Trophoblast cell (in vitro differentiated cells and primary cell): ENCODE data around the gene KLHL30.

ENCODE experiments used
- DNase-seq, 2 donors: peaks; one replicate each; pipeline ENCODE4 v3.0.0-alpha.2; 2016
- H2AFZ ChIP-seq: 2 replicates; pipeline ENCODE4 v1.6.1; 2013; ENCODE audit warnings: low read length, moderate library complexity, mild to moderate bottlenecking; ENCODE audit not compliant: insufficient read depth, poor library complexity
- H2AK5ac ChIP-seq: 2 replicates; pipeline ENCODE4 v1.6.1; 2013; ENCODE audit warnings: mild to moderate bottlenecking, low read length
- H2BK120ac ChIP-seq: 2 replicates; pipeline ENCODE4 v1.6.1; 2013; ENCODE audit warnings: low read length, mild to moderate bottlenecking, moderate library complexity; ENCODE audit not compliant: insufficient read depth, poor library complexity
- H2BK12ac ChIP-seq: 2 replicates; pipeline ENCODE4 v1.6.1; 2013; ENCODE audit warnings: mild to moderate bottlenecking, low read length, moderate library complexity
- H2BK5ac ChIP-seq: 2 replicates; pipeline ENCODE4 v1.6.1; 2013; ENCODE audit warnings: low read length, low read depth, moderate library complexity, mild to moderate bottlenecking; ENCODE audit not compliant: poor library complexity
- H3K14ac ChIP-seq: 2 replicates; pipeline ENCODE4 v1.6.1; 2013; ENCODE audit warnings: mild to moderate bottlenecking, low read length
- H3K18ac ChIP-seq: 2 replicates; pipeline ENCODE4 v1.6.1; 2013; ENCODE audit warnings: mild to moderate bottlenecking, low read length
- H3K23ac ChIP-seq: 2 replicates; pipeline ENCODE4 v1.6.1; 2013; ENCODE audit warnings: low read length
- H3K27ac ChIP-seq: 2 replicates; pipeline ENCODE4 v1.5.1; 2013; ENCODE audit warnings: low read depth, mild to moderate bottlenecking, inconsistent platforms, low read length, moderate library complexity
- H3K27me3 ChIP-seq: 2 replicates; pipeline ENCODE4 v1.6.1; 2013; ENCODE audit warnings: inconsistent platforms, mild to moderate bottlenecking, low read length, moderate library complexity; ENCODE audit not compliant: insufficient read depth
- H3K36me3 ChIP-seq, 2 experiments: 1 replicate in 1 of 2; 2 replicates in 1 of 2; pipeline ENCODE4 v1.6.1; 2013; ENCODE audit warnings: low read length in 2 of 2, mild to moderate bottlenecking in 2 of 2, moderate library complexity in 1 of 2; ENCODE audit not compliant: insufficient read depth in 2 of 2, control insufficient read depth in 1 of 2
- H3K4ac ChIP-seq: 2 replicates; pipeline ENCODE4 v1.6.1; 2013; ENCODE audit warnings: low read depth, mild to moderate bottlenecking, low read length, moderate library complexity
- H3K4me1 ChIP-seq, 2 experiments: 1 replicate in 1 of 2; 2 replicates in 1 of 2; pipeline ENCODE4 v1.6.1; 2013; ENCODE audit warnings: low read length in 2 of 2, mild to moderate bottlenecking in 2 of 2, moderate library complexity in 1 of 2; ENCODE audit not compliant: insufficient read depth in 2 of 2, control insufficient read depth in 1 of 2
- H3K4me2 ChIP-seq: 2 replicates; pipeline ENCODE4 v1.6.1; 2013; ENCODE audit warnings: inconsistent platforms, mild to moderate bottlenecking, low read length, moderate library complexity
- H3K4me3 ChIP-seq: 2 replicates; pipeline ENCODE4 v1.5.1; 2013; ENCODE audit warnings: mild to moderate bottlenecking, low read depth, low read length, inconsistent platforms
- H3K79me1 ChIP-seq: one replicate; pipeline ENCODE4 v1.6.1; 2013; ENCODE audit warnings: low read length
- H3K79me2 ChIP-seq: 2 replicates; pipeline ENCODE4 v1.6.1; 2013; ENCODE audit warnings: low read length, mild to moderate bottlenecking; ENCODE audit not compliant: control insufficient read depth, insufficient read depth, poor library complexity
- H3K9ac ChIP-seq: 2 replicates; pipeline ENCODE4 v1.6.1; 2013; ENCODE audit warnings: mild to moderate bottlenecking, low read length
- H3K9me3 ChIP-seq: 2 replicates; pipeline ENCODE4 v1.6.1; 2013; ENCODE audit warnings: low read depth, mild to moderate bottlenecking, control low read depth, inconsistent platforms, low read length; ENCODE audit not compliant: insufficient read depth
- H4K12ac ChIP-seq: 2 replicates; pipeline ENCODE4 v1.6.1; 2013; ENCODE audit warnings: low read depth, mild to moderate bottlenecking, low read length, moderate library complexity
- H4K8ac ChIP-seq: 2 replicates; pipeline ENCODE4 v1.6.1; 2013; ENCODE audit warnings: low read depth, mild to moderate bottlenecking, low read length, moderate library complexity
- H4K91ac ChIP-seq: one replicate; pipeline ENCODE4 v1.6.1; 2013; ENCODE audit warnings: low read depth, mild to moderate bottlenecking, low read length, moderate library complexity
- WGBS: extraction: QIAGEN DNeasy Blood & Tissue Kit; methylation state at CpG from one replicate; pipeline ENCODE4 v1.1.7; 2013; ENCODE audit warnings: missing lambda C conversion rate; ENCODE audit not compliant: insufficient read length, insufficient coverage; ENCODE audit errors: extremely low coverage; 5-methylcytosine and 5-hydroxymethylcytosine counted together

The KLHL30 gene

GRCh38 chr2:238103465-238104225 is 34.8 kb upstream of the KLHL30 start:
- no peaks in the 10 kb centered on the region for H3K27me3 ChIP-seq
- no CpG with 5 or more reads among the region's 18 CpGs for WGBS
- H3K4ac ChIP-seq, result no peak overlapping the region
- no peak for DNase-seq
- H3K4me3 ChIP-seq, result no peak overlapping the region
- no peak overlapping the region for H4K8ac ChIP-seq
- no peak overlapping the region for H2AFZ ChIP-seq
- H3K9me3 ChIP-seq, result no peaks in the 10 kb centered on the region
- H3K9ac ChIP-seq, result no peak overlapping the region
- no peak overlapping the region for H3K14ac ChIP-seq
- no peaks in the 10 kb centered on the region for H3K36me3 ChIP-seq
- no peaks in the 10 kb centered on the region for H3K4me1 ChIP-seq
- H2AK5ac ChIP-seq, result no peak overlapping the region
- no peak overlapping the region for H3K23ac ChIP-seq
- no peak overlapping the region for H4K12ac ChIP-seq
- H2BK5ac ChIP-seq, result no peak overlapping the region
- no peaks in the 10 kb centered on the region for H3K79me1 ChIP-seq
- H3K27ac ChIP-seq, result no peak overlapping the region
- H4K91ac ChIP-seq, result no peak overlapping the region
- H2BK12ac ChIP-seq, result no peak overlapping the region
- H3K18ac ChIP-seq, result no peak overlapping the region
- H2BK120ac ChIP-seq, result no peak overlapping the region
- no peak overlapping the region for H3K4me2 ChIP-seq
- no peaks in the 10 kb centered on the region for H3K79me2 ChIP-seq

DNA sequence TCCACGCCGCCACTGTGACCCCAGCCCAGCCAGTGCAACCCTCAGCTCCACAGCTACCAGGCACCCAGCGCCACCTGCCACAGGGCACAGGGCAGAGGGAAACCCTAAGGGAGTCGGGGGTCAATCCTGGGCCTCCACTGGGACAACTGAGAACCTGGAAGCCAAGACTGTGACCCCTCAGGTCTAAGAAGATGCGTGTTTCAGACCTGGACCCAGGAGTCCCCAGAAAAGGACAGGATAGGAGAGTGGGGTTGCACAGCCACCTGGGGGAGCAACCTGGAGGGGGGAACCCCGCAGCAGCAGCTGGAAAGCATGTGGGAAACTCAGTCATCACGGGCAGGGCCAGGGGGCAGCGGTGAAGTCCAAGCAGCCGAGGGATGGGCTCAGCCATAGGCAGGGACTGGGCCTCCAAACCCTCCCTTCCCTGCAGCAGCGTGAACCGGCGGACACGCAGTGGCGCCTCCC is 34.2 kb upstream of the KLHL30 start:
- Histone ChIP-seq H3K18ac (no peak overlapping the region), H3K23ac (no peak overlapping the region), H2BK12ac (no peak overlapping the region), H2AK5ac (no peak overlapping the region), H2BK5ac (no peak overlapping the region), H4K12ac (no peak overlapping the region), H3K36me3 (no peaks in the 10 kb centered on the region), H2AFZ (no peak overlapping the region), H3K79me1 (no peaks in the 10 kb centered on the region), H3K9me3 (no peaks in the 10 kb centered on the region), H3K4me3 (no peak overlapping the region), H3K79me2 (no peaks in the 10 kb centered on the region), H3K14ac (no peak overlapping the region), H3K4ac (no peak overlapping the region), H3K4me2 (no peak overlapping the region), H4K91ac (no peak overlapping the region), H3K27ac (no peak overlapping the region), H3K4me1 (no peaks in the 10 kb centered on the region), H2BK120ac (no peak overlapping the region), H3K9ac (no peak overlapping the region), H3K27me3 (no peaks in the 10 kb centered on the region), H4K8ac (no peak overlapping the region)
- WGBS, result no CpG with 5 or more reads among the region's 14 CpGs
- DNase-seq, result no peak

- Histone ChIP-seq H2BK12ac (no peak overlapping the region), H3K14ac (no peak overlapping the region), H3K27me3 (no peaks in the 10 kb centered on the region), H4K8ac (no peak overlapping the region), H3K18ac (no peak overlapping the region), H2BK120ac (no peak overlapping the region), H3K79me1 (no peaks in the 10 kb centered on the region), H2AK5ac (no peak overlapping the region), H3K27ac (no peak overlapping the region), H4K12ac (no peak overlapping the region), H4K91ac (no peak overlapping the region), H3K9ac (no peak overlapping the region), H3K79me2 (no peaks in the 10 kb centered on the region), H3K4me1 (no peaks in the 10 kb centered on the region), H3K9me3 (no peaks in the 10 kb centered on the region), H3K23ac (no peak overlapping the region), H3K4me2 (no peak overlapping the region), H2AFZ (no peak overlapping the region), H3K4ac (no peak overlapping the region), H3K4me3 (no peak overlapping the region), H2BK5ac (no peak overlapping the region), H3K36me3 (no peaks in the 10 kb centered on the region)
- no CpG with 5 or more reads among the region's 21 CpGs for WGBS
- no peak for DNase-seq
Observed at GRCh38 chr2:238104691-238105371, 33.6 kb upstream of the KLHL30 start.

DNA sequence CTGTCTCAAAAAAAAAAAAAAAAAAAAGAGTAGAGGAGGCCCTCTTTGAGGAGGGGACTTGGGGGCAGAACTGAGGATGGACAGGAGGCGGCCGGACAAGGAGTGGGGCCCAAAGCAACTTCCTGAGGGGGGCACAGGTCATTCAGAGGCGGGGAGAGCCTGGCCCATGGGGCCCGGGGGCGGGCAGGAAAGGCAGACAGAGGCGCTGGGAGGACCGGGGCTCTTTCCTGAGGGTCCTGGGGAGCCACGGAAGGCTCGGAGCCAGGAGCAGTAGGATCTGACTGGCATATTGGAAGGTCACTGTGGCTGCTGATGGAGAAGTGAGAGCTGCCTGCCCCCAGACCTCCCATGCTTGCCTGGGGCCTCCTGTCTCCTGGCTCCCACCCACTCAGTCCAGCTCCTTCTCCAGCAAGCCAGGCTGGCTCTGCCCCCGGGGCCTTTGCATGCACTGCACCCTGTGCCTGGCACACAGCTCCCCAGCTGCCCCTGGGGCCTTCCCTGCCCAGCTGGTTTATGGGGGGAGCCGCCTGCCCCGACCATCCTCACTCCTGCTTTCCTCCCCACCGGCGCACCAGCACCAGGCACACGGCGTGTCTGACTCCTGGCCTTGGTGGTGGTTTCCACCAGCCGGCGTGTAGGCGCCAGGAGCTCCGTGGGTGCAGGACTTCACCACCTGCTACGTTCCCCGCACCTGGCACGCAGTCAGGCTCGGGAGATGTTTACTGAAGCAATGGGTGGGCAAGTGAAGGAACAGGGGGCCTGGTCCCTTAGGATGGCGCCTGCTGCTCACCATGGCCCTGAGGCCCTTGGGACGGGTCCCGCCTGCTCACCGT is 32.7 kb upstream of the KLHL30 start:
- H4K12ac ChIP-seq, result no peak overlapping the region
- no peak overlapping the region for H2AFZ ChIP-seq
- no peak overlapping the region for H4K8ac ChIP-seq
- H4K91ac ChIP-seq, result no peak overlapping the region
- H2BK120ac ChIP-seq, result no peak overlapping the region
- H2BK12ac ChIP-seq, result no peak overlapping the region
- H3K79me1 ChIP-seq, result no peaks in the 10 kb centered on the region
- H3K18ac ChIP-seq, result no peak overlapping the region
- no peaks in the 10 kb centered on the region for H3K4me1 ChIP-seq
- no peak overlapping the region for H3K27ac ChIP-seq
- H3K4ac ChIP-seq, result no peak overlapping the region
- no peak overlapping the region for H3K4me2 ChIP-seq
- H3K9ac ChIP-seq, result no peak overlapping the region
- no peak overlapping the region for H2BK5ac ChIP-seq
- H3K79me2 ChIP-seq, result no peaks in the 10 kb centered on the region
- DNase-seq, result no peak
- no peaks in the 10 kb centered on the region for H3K36me3 ChIP-seq
- no peak overlapping the region for H3K23ac ChIP-seq
- no peaks in the 10 kb centered on the region for H3K27me3 ChIP-seq
- no peak overlapping the region for H2AK5ac ChIP-seq
- no CpG with 5 or more reads among the region's 28 CpGs for WGBS
- H3K4me3 ChIP-seq, result no peak overlapping the region
- no peak overlapping the region for H3K14ac ChIP-seq
- H3K9me3 ChIP-seq, result no peaks in the 10 kb centered on the region
